ENCODE results near the gene BPIFA3. TPM values are rescaled to one million over a fixed set of nuclear protein-coding genes. Genes with fewer than 3 reads are reported as not detected.

Gene BPIFA3
- total RNA-seq, 4 donors from 2014 or later = not detected

GRCh38 chr20:33246077-33246476 lies 28.9 kb downstream of the BPIFA3 start:
- TF ChIP-seq, protein P1, sequence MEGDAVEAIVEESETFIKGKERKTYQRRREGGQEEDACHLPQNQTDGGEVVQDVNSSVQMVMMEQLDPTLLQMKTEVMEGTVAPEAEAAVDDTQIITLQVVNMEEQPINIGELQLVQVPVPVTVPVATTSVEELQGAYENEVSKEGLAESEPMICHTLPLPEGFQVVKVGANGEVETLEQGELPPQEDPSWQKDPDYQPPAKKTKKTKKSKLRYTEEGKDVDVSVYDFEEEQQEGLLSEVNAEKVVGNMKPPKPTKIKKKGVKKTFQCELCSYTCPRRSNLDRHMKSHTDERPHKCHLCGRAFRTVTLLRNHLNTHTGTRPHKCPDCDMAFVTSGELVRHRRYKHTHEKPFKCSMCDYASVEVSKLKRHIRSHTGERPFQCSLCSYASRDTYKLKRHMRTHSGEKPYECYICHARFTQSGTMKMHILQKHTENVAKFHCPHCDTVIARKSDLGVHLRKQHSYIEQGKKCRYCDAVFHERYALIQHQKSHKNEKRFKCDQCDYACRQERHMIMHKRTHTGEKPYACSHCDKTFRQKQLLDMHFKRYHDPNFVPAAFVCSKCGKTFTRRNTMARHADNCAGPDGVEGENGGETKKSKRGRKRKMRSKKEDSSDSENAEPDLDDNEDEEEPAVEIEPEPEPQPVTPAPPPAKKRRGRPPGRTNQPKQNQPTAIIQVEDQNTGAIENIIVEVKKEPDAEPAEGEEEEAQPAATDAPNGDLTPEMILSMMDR (IDR thresholded peaks at IDR 0.05; ENCODE audit: low read depth) = no peak

DNA sequence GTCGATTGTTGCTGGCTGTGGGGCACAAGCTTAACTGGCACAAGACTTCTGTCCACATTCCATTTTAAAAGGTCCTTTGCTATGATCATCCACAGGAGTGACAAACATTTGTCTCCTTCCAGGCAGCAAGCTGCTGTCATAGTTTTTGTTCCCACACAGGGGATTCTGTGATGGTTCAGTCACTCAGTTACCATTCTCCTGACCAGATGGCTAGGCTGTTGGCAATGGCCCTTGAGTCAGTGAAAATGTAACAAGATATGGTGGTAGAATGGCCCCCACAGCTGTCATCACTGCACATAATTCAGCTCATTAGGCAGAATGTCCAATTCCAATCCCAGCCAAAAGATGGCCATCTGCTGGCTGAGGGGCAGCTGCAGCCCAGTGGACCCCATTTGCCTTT lies 32.3 kb downstream of the BPIFA3 start:
- TF ChIP-seq, protein P1 (IDR thresholded peaks at IDR 0.05; ENCODE audit: low read depth) = no peak

GRCh38 chr20:33250666-33251065 lies 33.5 kb downstream of the BPIFA3 start:
- TF ChIP-seq, protein P1 (IDR thresholded peaks at IDR 0.05; ENCODE audit: low read depth) = no peak

GRCh38 chr20:33251496-33251895 lies 34.3 kb downstream of the BPIFA3 start:
- TF ChIP-seq, protein P1 (IDR thresholded peaks at IDR 0.05; ENCODE audit: low read depth) = no peak

DNA sequence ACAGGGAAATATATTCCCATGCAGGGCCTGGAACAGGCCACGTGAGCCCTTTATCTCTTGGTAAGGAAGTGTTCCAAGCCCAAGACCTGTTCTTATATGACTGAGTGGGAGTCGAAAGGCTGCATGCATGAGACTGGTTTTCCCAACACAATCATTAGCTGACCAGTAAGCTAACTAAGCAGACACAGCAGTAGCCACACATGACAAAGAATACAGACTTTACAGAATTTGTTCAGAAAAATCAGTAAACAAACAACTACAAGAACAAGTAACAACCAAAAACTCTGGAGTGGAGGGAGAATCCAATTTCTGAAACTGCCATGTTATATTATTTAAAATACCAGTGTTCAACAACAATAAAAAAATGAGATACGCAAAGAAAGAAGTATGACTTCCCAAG lies 35.3 kb downstream of the BPIFA3 start:
- TF ChIP-seq, protein P1 (IDR thresholded peaks at IDR 0.05; ENCODE audit: low read depth) = no peak

GRCh38 chr20:33255005-33255404 lies 37.9 kb downstream of the BPIFA3 start:
- TF ChIP-seq, protein P1 (IDR thresholded peaks at IDR 0.05; ENCODE audit: low read depth) = no peak

- TF ChIP-seq, protein P1 (IDR thresholded peaks at IDR 0.05; ENCODE audit: low read depth) = no peak
Observed at GRCh38 chr20:33257237-33257636, 40.1 kb downstream of the BPIFA3 start.

Measured in subcutaneous adipose tissue (tissue), 4 donors.